Breast epithelium (tissue), 3 donors: Measurements from ENCODE around the gene ST6GALNAC1.

Experiments used
- POLR2A ChIP-seq: fragments of 450-650 bp; IDR thresholded peaks from one replicate; pipeline ENCODE4 v1.6.1; 2016; ENCODE audit warnings: antibody characterized with exemption, mild to moderate bottlenecking, moderate library complexity
- POLR2AphosphoS5 ChIP-seq, 3 donors: sonication (generic); formaldehyde crosslinking; IDR thresholded peaks; one replicate each; pipeline ENCODE4 v1.6.1; 2017; ENCODE audit warnings: antibody characterized with exemption in 3 of 3
- TF ChIP-seq, protein P1 (sequence below), 3 donors: fragments of 450-650 bp; IDR thresholded peaks; one replicate each; pipeline ENCODE4 v1.5.1; 2016 to 2017; ENCODE audit warnings: antibody characterized with exemption in 3 of 3, mild to moderate bottlenecking in 3 of 3, moderate library complexity in 3 of 3

- TF ChIP-seq, protein P1, sequence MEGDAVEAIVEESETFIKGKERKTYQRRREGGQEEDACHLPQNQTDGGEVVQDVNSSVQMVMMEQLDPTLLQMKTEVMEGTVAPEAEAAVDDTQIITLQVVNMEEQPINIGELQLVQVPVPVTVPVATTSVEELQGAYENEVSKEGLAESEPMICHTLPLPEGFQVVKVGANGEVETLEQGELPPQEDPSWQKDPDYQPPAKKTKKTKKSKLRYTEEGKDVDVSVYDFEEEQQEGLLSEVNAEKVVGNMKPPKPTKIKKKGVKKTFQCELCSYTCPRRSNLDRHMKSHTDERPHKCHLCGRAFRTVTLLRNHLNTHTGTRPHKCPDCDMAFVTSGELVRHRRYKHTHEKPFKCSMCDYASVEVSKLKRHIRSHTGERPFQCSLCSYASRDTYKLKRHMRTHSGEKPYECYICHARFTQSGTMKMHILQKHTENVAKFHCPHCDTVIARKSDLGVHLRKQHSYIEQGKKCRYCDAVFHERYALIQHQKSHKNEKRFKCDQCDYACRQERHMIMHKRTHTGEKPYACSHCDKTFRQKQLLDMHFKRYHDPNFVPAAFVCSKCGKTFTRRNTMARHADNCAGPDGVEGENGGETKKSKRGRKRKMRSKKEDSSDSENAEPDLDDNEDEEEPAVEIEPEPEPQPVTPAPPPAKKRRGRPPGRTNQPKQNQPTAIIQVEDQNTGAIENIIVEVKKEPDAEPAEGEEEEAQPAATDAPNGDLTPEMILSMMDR (IDR thresholded peaks at IDR 0.05) = no peak
- TF ChIP-seq POLR2A (no peak), POLR2AphosphoS5 (IDR thresholded peaks at IDR 0.05) (no peak)
Measured at GRCh38 chr17:76593384-76593826, 50.2 kb downstream of the ST6GALNAC1 start.
